ENCODE data around the gene USPL1. TPM values are rescaled to one million over a fixed set of nuclear protein-coding genes. Genes with fewer than 3 reads are reported as not detected.

USPL1 gene
- total RNA-seq, 4 donors from 2014 or later, result 14.4 to 28.4 (median 21.8) TPM

- H3K27me3 ChIP-seq, result no peaks in the 10 kb centered on the region
- peaks cover 72% of the 10 kb centered on the region for H3K36me3 ChIP-seq
- no peak overlapping the region for H3K4me3 ChIP-seq
- DNase-seq (ENCODE audit: low spot score in 2 of 2), result no peak
- 93% methylated on average over 1 of the region's 1 CpG for WGBS
- H3K4me1 ChIP-seq, result no peaks in the 10 kb centered on the region
- TF ChIP-seq POLR2AphosphoS5 (IDR thresholded peaks at IDR 0.05) (no peak), POLR2A (IDR thresholded peaks at IDR 0.05) (no peak), CTCF (IDR thresholded peaks at IDR 0.05) (no peak), EP300 (IDR thresholded peaks at IDR 0.05) (no peak)
- no peak overlapping the region for H3K27ac ChIP-seq
- H3K9me3 ChIP-seq, result no peaks in the 10 kb centered on the region
Observed at GRCh38 chr13:30654430-30654829, 36.7 kb downstream of the USPL1 start.

- H3K9me3 ChIP-seq, result no peaks in the 10 kb centered on the region
- 98% methylated on average over 3 of the region's 3 CpGs for WGBS
- DNase-seq (ENCODE audit: low spot score in 2 of 2), result no peak
- no peaks in the 10 kb centered on the region for H3K27me3 ChIP-seq
- no peak overlapping the region for H3K4me3 ChIP-seq
- no peak overlapping the region for H3K27ac ChIP-seq
- H3K36me3 ChIP-seq, result peaks cover 64% of the 10 kb centered on the region
- TF ChIP-seq POLR2A (IDR thresholded peaks at IDR 0.05), result no peak
- TF ChIP-seq CTCF (IDR thresholded peaks at IDR 0.05), result no peak
- no peak for TF ChIP-seq EP300 (IDR thresholded peaks at IDR 0.05)
- no peak for TF ChIP-seq POLR2AphosphoS5 (IDR thresholded peaks at IDR 0.05)
- peaks cover 4% of the 10 kb centered on the region for H3K4me1 ChIP-seq
Observed at GRCh38 chr13:30656178-30656577, 38.5 kb downstream of the USPL1 start.

GRCh38 chr13:30659980-30660379 lies 42.3 kb downstream of the USPL1 start:
- H3K27ac ChIP-seq, result no peak overlapping the region
- peaks cover 4% of the 10 kb centered on the region for H3K4me1 ChIP-seq
- H3K4me3 ChIP-seq, result no peak overlapping the region
- H3K36me3 ChIP-seq, result peaks cover 42% of the 10 kb centered on the region
- 39% methylated on average over 7 of the region's 7 CpGs for WGBS
- H3K9me3 ChIP-seq, result no peaks in the 10 kb centered on the region
- no peak for DNase-seq (ENCODE audit: low spot score in 2 of 2)
- no peaks in the 10 kb centered on the region for H3K27me3 ChIP-seq
- TF ChIP-seq POLR2A (IDR thresholded peaks at IDR 0.05), result no peak
- TF ChIP-seq POLR2AphosphoS5 (IDR thresholded peaks at IDR 0.05), result no peak
- TF ChIP-seq CTCF (IDR thresholded peaks at IDR 0.05), result no peak
- no peak for TF ChIP-seq EP300 (IDR thresholded peaks at IDR 0.05)

GRCh38 chr13:30660796-30661195 lies 43.1 kb downstream of the USPL1 start:
- Histone ChIP-seq H3K4me1 (peaks cover 4% of the 10 kb centered on the region), H3K36me3 (peaks cover 37% of the 10 kb centered on the region), H3K27me3 (no peaks in the 10 kb centered on the region), H3K9me3 (no peaks in the 10 kb centered on the region), H3K4me3 (no peak overlapping the region), H3K27ac (no peak overlapping the region)
- DNase-seq (ENCODE audit: low spot score in 2 of 2), result no peak
- TF ChIP-seq EP300 (IDR thresholded peaks at IDR 0.05) (no peak), POLR2A (IDR thresholded peaks at IDR 0.05) (no peak), CTCF (IDR thresholded peaks at IDR 0.05) (no peak), POLR2AphosphoS5 (IDR thresholded peaks at IDR 0.05) (no peak)
- WGBS, result 88% methylated on average over 2 of the region's 2 CpGs

- peaks cover 2% of the 10 kb centered on the region for H3K4me1 ChIP-seq
- no peaks in the 10 kb centered on the region for H3K9me3 ChIP-seq
- TF ChIP-seq POLR2AphosphoS5 (IDR thresholded peaks at IDR 0.05) (no peak), CTCF (IDR thresholded peaks at IDR 0.05) (no peak), POLR2A (IDR thresholded peaks at IDR 0.05) (no peak), EP300 (IDR thresholded peaks at IDR 0.05) (no peak)
- H3K4me3 ChIP-seq, result no peak overlapping the region
- H3K27me3 ChIP-seq, result no peaks in the 10 kb centered on the region
- H3K36me3 ChIP-seq, result peaks cover 5% of the 10 kb centered on the region
- WGBS, result 87% methylated on average over 4 of the region's 4 CpGs
- DNase-seq (ENCODE audit: low spot score in 2 of 2), result no peak
- H3K27ac ChIP-seq, result no peak overlapping the region
Observed at GRCh38 chr13:30664689-30665275, 47.1 kb downstream of the USPL1 start.
